IMR-90 (cell line): Measurements from ENCODE around the gene CDC42BPG.

ENCODE experiments used
- MXI1 ChIP-seq: IDR thresholded peaks from 2 replicates; pipeline ENCODE4 v1.6.1; 2012; ENCODE audit warnings: low read depth, mild to moderate bottlenecking, low read length, moderate library complexity, borderline replicate concordance
- POLR2A ChIP-seq: IDR thresholded peaks from 2 replicates; pipeline ENCODE4 v1.6.1; 2012; ENCODE audit warnings: mild to moderate bottlenecking, low read depth, low read length
- RAD21 ChIP-seq: IDR thresholded peaks from 2 replicates; pipeline ENCODE4 v1.6.1; 2012; ENCODE audit warnings: low read length, improper control_type of control experiment
- RFX5 ChIP-seq: IDR thresholded peaks from 2 replicates; pipeline ENCODE4 v1.8.0; 2012; ENCODE audit warnings: low read depth, mild to moderate bottlenecking, low read length, moderate library complexity
- SMC3 ChIP-seq: fragments of 150-350 bp; IDR thresholded peaks from 2 replicates; pipeline ENCODE4 v1.6.1; 2016; ENCODE audit warnings: low read depth, mild to moderate bottlenecking, antibody characterized with exemption, low read length, moderate library complexity
- TF ChIP-seq, protein P1 (sequence below): conservative IDR thresholded peaks from 2 replicates; pipeline ENCODE4 v1.5.1; 2012; ENCODE audit warnings: mild to moderate bottlenecking, low read depth, low read length, improper control_type of control experiment

DNA sequence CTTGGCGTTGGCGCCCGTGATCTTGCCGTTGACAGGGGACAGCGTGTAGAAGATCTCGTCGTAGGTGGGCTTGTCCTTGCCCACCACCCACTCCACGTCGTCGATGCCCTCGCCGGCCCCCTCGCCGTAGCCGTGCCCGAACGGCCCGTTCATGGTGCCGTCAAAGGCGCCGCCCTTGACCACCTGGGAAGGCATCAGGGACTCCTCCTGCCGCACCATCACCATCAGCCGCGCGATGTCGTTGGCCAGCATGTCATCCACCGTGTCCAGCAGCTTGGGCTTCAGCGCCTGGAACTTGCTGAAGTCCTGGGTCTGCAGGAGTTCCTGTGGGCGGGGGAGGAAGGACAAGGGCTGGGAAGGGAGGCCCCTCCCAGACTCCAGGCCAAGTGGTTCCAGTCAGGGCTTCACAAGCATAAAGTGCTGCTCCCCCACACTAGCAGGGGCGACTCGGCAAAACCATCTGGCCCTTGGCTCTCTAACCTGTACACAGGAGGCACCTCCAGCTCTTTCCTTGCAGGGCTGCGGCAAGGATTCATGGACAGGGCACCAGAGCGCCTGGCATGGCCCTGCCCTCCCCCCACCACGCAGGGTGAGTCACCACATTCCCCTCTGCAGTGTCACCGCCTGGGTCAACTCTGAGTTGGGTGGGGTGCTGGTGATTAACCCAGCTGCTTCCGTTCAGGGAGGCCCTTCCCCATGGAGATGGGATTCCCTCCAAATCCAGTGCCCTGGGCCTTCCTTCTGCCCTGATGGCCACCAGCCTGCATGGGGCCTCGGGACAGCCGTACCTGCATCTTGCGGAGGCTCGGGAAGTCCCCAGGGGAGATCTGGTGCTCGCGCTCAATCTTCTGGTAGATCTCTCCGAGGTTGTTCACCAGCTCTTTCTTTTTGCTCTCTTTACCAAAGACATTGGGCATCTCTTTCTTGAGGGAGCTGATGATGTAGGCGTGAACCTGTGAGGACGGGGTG is 10.4 kb upstream of the CDC42BPG start:
- no peak; the same call in 1 of the 2 replicates for TF ChIP-seq RAD21
- TF ChIP-seq, protein P1, sequence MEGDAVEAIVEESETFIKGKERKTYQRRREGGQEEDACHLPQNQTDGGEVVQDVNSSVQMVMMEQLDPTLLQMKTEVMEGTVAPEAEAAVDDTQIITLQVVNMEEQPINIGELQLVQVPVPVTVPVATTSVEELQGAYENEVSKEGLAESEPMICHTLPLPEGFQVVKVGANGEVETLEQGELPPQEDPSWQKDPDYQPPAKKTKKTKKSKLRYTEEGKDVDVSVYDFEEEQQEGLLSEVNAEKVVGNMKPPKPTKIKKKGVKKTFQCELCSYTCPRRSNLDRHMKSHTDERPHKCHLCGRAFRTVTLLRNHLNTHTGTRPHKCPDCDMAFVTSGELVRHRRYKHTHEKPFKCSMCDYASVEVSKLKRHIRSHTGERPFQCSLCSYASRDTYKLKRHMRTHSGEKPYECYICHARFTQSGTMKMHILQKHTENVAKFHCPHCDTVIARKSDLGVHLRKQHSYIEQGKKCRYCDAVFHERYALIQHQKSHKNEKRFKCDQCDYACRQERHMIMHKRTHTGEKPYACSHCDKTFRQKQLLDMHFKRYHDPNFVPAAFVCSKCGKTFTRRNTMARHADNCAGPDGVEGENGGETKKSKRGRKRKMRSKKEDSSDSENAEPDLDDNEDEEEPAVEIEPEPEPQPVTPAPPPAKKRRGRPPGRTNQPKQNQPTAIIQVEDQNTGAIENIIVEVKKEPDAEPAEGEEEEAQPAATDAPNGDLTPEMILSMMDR, result no peak
- no peak for TF ChIP-seq MXI1
- TF ChIP-seq POLR2A, result no peak; the same call in 1 of the 2 replicates
- no peak for TF ChIP-seq RFX5
- 0 out of 2 replicates have a peak, but pooled peaks have one; percentile 18 for TF ChIP-seq SMC3
